T-helper 22 cell (primary cell): ENCODE measurements around the gene OR52A1.
"Not testable (repeated sequence)": the region's sequence is repeated elsewhere in the genome, so short reads cannot be mapped to it uniquely, and the experiment has no call there.

ENCODE experiments used
- DNase-seq: peaks from one replicate; pipeline ENCODE4 v3.0.0-alpha.2; 2020; ENCODE audit warnings: low read depth

OR52A1 gene

DNA sequence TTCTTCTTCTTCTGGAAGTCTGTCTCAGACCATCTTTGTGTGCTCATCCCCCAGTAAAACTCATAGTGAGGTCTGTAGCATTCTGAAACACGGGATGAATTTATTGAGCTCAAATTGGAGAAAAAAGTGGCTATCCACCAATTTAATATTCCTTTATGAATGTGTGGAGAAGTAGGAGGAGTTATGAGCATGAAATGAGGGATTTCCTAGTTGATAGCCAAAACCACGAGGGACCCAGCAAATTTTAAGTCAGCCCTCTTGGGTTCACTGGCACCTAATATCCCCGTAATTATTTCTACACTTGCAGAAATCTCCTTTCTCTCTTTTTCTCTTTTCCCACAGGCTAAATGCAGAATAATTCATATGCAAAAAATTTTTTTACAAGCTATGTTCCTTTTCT is at the start of gene OR52A1:
Gene OR52A1 (minus strand): TSS at position 101 of the 400 bp plus-strand sequence. CDS start 2,388 bp downstream, outside the sequence.
- DNase-seq = no peak

- DNase-seq = no peak
Observed at GRCh38 chr11:5203366-5203765, 48.8 kb upstream of the OR52A1 start.

- DNase-seq = no peak
Observed at GRCh38 chr11:5200582-5200981, 46.0 kb upstream of the OR52A1 start, which contains the start of gene OR51V1. Gene OR51V1, minus strand, starts transcription at chr11:5200682. Its CDS starts 0 bp downstream, at chr11:5200682.

GRCh38 chr11:5198285-5198684 is 43.7 kb upstream of the OR52A1 start:
- no peak for DNase-seq

DNA sequence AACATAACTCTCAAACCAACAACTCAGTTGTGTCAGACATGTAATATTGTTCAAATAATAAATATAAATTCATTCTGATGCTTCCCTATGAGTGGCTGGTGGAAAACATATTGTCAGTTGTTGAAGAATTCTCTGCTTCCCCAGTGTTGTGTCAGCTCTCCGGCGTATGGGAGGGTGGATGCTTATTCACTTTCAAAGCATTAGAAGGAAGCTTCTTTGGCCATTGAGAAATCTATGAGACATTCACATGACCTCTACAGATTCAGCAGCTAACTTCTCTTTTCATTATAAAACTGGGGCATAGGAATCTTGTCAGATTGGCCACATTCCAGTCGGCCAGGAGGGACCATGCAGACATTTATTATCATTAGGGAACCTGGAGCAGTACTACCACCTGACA is 43.0 kb upstream of the OR52A1 start:
- DNase-seq = no peak

- DNase-seq = no peak
Observed at GRCh38 chr11:5196731-5197130, 42.2 kb upstream of the OR52A1 start.

DNA sequence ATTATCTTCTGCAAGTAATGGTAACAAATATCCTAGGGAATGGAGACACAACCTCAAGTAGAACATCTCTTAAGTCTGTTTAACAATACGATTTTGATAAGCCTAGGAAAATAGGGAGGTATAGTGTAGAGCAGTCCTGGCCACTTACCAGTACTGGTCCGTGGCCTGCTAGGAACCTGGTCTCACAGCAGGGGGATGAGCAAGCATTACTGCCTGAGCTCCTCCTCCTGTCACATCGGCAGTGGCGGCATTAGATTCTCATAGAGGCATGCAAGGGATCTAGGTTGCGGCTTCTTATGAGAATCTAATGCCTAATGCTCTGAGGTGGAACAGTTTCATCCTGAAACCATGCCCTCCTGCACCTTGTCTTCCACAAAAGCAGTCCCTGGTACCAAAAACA is 41.5 kb upstream of the OR52A1 start:
- no peak for DNase-seq

DNA sequence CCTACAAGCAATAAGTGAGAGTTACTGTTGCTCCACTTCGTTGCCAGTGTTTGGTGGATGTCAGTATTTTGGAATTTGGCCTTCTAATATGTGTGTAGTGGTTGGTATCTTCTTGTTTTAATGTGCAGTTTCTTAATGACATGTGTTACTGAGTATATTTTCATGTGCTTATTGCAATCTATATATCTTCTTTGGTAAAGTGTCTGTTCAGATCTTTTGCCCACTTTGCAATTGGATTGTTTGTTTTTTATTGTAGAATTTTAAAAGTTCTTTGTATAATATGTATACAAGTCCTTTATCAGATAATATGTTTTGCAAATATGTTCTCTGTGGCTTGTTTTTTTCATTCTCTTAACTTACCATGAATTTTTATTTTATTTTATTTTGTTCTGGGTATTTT is 38.2 kb upstream of the OR52A1 start:
- DNase-seq = no peak

- no peak for DNase-seq
Observed at GRCh38 chr11:5188201-5188600, 33.6 kb upstream of the OR52A1 start.

DNA sequence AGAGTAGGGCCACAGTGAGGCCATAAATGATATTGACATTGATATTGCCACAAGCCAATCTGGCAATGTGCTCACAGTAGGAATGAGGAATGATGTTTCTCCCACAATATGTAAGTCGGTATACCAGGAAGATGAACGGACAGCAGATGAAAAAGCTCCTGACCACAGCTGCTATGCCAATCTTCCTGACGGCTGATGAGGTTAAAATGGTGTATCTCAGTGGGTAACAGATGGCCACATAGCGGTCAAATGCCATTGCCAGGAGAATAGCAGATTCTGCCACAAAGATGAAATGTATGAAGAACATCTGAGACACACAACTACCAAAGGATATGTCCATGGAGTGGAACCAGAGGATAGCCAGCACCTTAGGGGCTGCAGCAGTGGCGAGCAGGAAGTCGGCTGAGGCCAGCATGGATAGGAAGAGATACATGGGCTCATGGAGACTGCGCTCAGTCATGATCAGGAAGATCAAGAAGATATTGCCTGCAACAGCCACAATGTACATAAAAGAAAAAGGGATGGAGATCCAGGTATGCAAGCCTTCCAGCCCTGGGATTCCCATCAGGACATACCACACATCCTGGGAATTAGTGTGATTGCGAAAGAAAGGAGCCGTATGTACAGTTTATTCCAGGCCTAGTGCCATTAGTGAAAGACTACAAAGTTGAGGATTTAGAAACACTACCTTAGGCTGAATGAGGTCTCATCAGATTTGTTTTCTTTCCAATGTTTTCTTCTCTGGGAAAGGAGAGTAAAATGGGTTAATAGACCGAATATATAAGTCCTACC is 23.7 kb upstream of the OR52A1 start:
- DNase-seq = no peak

- no peak for DNase-seq
Observed at GRCh38 chr11:5174934-5175333, 20.4 kb upstream of the OR52A1 start.

DNA sequence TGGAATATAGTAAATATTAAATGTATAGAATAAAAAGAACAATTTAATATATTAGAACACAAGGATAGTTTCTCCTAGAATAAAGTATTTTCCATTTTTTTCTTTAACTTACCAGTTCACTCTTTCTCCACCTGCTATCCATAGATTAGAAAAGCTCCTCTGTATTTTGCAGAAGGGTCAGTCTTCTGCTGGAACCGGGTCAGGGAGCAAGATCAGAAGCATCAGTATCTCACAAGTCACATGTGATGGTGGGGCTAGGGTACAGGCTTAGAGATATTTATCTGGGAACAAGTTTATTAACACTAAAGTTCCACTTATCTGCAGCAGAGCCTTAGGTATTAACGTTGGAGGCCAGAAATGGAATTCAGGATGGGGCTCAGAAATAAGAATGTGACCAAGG is 17.3 kb upstream of the OR52A1 start:
- no peak for DNase-seq

GRCh38 chr11:5165898-5166297 is 11.3 kb upstream of the OR52A1 start:
- not testable (repeated sequence) for DNase-seq

DNA sequence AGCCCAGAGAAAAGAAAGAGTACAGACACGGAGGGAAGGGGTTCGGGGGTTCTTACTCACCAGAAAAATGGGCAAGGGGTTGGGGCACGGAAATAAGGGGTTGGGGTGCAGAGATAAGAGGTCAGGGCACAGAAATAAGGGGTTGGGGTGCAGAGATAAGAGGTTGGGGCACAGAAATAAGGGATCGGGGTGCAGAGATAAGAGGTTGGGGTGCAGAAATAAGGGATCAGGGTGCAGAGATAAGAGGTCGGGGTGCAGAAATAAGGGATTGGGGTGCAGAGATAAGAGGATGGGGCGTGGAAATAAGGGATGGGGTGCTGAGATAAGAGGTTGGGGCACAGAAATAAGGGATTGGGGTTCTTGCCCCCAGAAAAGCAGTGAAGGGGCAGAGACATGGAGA is 10.2 kb upstream of the OR52A1 start:
- DNase-seq = not testable (repeated sequence)

- DNase-seq = not testable (repeated sequence)
Observed at GRCh38 chr11:5161045-5161444, 6.5 kb upstream of the OR52A1 start.

GRCh38 chr11:5160217-5160616 is 5.7 kb upstream of the OR52A1 start:
- not testable (repeated sequence) for DNase-seq

GRCh38 chr11:5159806-5160205 is 5.2 kb upstream of the OR52A1 start:
- DNase-seq = no peak

DNA sequence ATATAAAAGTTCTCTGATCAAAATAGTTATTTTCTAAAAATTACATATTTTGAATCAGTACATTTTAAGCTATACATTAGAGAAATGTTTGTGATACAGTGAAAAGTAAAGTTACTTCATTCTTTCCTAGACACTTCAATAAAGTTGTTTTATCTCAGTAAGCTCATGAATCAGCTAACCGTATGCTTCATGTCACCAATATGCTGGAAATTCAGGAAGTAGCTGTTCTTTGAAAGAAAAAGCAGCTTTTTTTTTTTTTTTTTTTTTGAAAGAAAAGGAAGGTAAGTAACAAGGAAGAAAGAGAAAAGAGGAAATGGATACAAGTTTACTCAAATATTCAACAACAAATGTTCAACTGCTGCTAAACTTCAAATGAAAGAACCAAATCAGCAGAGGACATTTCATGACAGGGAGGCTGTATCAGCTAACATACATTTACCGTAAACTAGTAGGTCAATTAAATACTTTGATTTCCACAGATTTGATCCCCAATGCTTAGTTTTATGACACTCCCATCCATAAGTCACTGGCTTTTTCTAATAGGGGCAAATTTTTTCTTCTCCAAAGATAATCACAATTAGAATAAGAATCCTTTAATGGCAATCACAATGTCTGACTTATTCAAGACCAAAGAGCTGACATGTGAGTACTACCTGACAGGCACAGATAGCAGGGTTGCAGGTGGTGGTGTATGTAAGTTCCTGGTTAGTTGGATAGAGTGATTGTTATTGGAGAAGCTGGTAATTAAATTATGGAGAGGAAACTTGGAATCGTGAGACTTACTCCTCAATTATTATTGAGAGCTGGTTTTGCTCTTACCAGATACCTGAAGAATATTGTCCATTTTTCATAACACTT is 754 bp downstream of the OR52A1 start:
- no peak for DNase-seq

- DNase-seq = no peak
Observed at GRCh38 chr11:5151713-5152153, 2.8 kb downstream of the OR52A1 start.

GRCh38 chr11:5144206-5144605 is 10.4 kb downstream of the OR52A1 start:
- not testable (repeated sequence) for DNase-seq

DNA sequence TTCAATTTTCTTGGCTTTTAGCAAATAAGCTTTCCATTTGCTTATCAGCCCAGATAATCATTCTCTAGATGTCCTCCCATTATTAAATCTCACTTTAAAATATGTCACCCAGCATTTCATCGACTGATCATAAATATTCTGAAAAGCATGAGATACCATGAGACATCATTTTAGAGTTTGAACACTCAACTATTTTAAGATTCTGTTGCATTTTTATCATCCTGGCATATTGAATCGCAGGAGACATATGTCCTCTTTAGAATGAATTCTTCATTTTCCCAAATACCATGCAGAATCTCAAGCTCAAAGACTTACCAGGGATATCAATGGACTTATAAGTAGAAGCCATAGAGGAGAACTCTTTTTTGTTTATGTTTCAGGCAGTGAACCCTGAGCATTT is 16.6 kb downstream of the OR52A1 start, which contains the start of gene OR52A5:
Gene OR52A5 (minus strand): TSS at position 361 of the 400 bp plus-strand sequence. CDS start 5,714 bp downstream, outside the sequence.
- no peak for DNase-seq

- DNase-seq = no peak
Observed at GRCh38 chr11:5137014-5137413, 17.5 kb downstream of the OR52A1 start.

DNA sequence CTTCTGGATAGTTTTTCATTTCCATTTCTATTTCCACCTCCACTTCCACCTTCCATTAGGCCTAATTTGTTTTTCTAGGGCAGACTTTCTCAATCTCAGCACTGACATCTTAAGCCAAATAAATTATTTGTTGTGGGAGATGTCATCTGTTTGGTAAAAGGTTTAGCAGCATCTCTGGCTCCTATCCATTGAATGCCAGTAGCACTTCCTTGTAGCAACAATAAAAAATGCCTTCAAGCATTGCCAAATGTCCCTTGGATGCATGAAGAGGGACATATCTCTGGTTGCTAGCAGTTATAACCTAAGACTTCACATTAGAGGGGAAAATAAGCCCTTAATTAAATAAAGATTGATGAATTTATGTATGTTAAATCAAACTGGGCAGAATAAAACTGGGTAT is 18.3 kb downstream of the OR52A1 start:
- no peak for DNase-seq
